Chondrocyte (in vitro differentiated cells): ENCODE results near the gene HRCT1. TPM values are rescaled to one million over a fixed set of nuclear protein-coding genes. Genes with fewer than 3 reads are reported as not detected.

Experiments used
- DNase-seq: peaks from one replicate; pipeline ENCODE4 v3.0.0; 2021; ENCODE audit warnings: mixed read lengths, low spot score
- H3K27ac Mint-ChIP-seq: one replicate; pipeline ENCODE4 v1.8.0; 2021; ENCODE audit warnings: mild to moderate bottlenecking, moderate library complexity, mixed read lengths; ENCODE audit not compliant: unreplicated experiment
- H3K27me3 Mint-ChIP-seq: 2 replicates; pipeline ENCODE4 v1.8.0; 2021; ENCODE audit warnings: low read depth, mixed read lengths
- H3K36me3 Mint-ChIP-seq: 2 replicates; pipeline ENCODE4 v1.8.0; 2021; ENCODE audit warnings: low read depth, mixed read lengths
- H3K4me1 Mint-ChIP-seq: 2 replicates; pipeline ENCODE4 v1.8.0; 2021; ENCODE audit warnings: low read depth, mild to moderate bottlenecking, mixed read lengths
- H3K4me3 Mint-ChIP-seq: one replicate; pipeline ENCODE4 v1.8.0; 2021; ENCODE audit warnings: mild to moderate bottlenecking, moderate library complexity, mixed read lengths; ENCODE audit not compliant: unreplicated experiment
- H3K9me3 Mint-ChIP-seq: 2 replicates; pipeline ENCODE4 v1.8.0; 2021; ENCODE audit warnings: low read depth, mixed read lengths
- CTCF ChIP-seq: fragments of 200-600 bp; sonication (generic); IDR thresholded peaks from 2 replicates; pipeline ENCODE4 v1.5.0; 2021; ENCODE audit warnings: antibody characterized with exemption, mild to moderate bottlenecking, moderate library complexity
- total RNA-seq: library from RNA; stranded (reverse); gene quantifications from 3 replicates; pipeline ENCODE4 v1.2.1, GENCODE V29; 2021

Gene HRCT1
- total RNA-seq, 1 donor from 2014 or later: 7.2 TPM

- Mint-ChIP-seq H3K36me3 (peaks cover 1% of the 10 kb centered on the region), H3K9me3 (no peaks in the 10 kb centered on the region), H3K27me3 (peaks cover 30% of the 10 kb centered on the region), H3K4me1 (no peaks in the 10 kb centered on the region), H3K27ac (no peak overlapping the region), H3K4me3 (no peak overlapping the region)
- TF ChIP-seq CTCF: no peak
- DNase-seq: no peak
These were observed 46.0 kb upstream of the HRCT1 start for GRCh38 chr9:35859990-35860339.

GRCh38 chr9:35861161-35861897 lies 44.7 kb upstream of the HRCT1 start:
- TF ChIP-seq CTCF: no peak
- DNase-seq: no peak
- H3K4me1 Mint-ChIP-seq: no peaks in the 10 kb centered on the region

DNA sequence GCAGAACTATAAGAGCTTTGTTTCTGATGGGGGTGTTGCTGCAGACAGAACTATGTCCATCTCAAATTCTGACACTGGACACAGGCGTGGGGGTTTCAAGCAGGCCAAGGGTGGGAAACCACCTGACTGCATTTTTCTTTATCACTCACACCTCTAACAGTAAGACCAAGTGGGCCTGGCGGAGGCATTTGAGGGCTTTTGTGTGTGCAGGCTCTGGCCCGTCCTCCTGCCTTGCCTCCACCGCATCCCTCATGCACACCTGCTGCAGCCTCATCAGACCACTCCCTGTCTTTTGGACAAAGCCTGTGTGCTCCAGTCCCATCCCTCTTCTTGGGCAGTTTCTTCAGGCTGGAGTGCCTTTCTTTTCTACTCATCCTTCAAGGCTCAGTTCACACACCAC lies 43.7 kb upstream of the HRCT1 start:
- H3K4me3 Mint-ChIP-seq: no peak overlapping the region
- H3K27ac Mint-ChIP-seq: no peak overlapping the region
- no peaks in the 10 kb centered on the region for H3K36me3 Mint-ChIP-seq
- no peak for TF ChIP-seq CTCF
- H3K9me3 Mint-ChIP-seq: no peaks in the 10 kb centered on the region
- no peak for DNase-seq
- H3K27me3 Mint-ChIP-seq: peaks cover 30% of the 10 kb centered on the region
- H3K4me1 Mint-ChIP-seq: no peaks in the 10 kb centered on the region

More at GRCh38 chr9:35861161-35861897, 44.7 kb upstream of the HRCT1 start:
- Mint-ChIP-seq H3K36me3 (no peaks in the 10 kb centered on the region), H3K9me3 (no peaks in the 10 kb centered on the region), H3K27ac (no peak overlapping the region), H3K4me3 (no peak overlapping the region), H3K27me3 (peaks cover 30% of the 10 kb centered on the region)

DNA sequence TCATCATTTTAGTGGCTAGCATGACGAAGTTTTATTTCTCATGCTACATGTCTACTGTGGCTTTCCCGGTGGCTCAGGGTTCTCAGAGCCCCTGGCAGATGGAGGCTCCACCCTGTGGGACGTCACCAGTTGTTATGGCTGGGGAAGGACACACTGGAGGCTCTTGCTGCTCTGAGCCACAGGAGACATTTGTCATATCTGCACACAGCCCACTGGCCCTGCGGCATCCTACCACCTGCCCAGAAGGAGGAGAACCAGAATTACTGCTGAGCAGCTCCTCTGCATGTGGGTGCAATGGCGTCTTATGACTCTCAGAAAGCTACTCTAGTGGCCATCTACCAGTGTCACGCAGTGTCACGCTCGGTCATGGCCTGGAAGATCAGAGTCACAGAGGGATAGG lies 42.4 kb upstream of the HRCT1 start:
- TF ChIP-seq CTCF: no peak

DNA sequence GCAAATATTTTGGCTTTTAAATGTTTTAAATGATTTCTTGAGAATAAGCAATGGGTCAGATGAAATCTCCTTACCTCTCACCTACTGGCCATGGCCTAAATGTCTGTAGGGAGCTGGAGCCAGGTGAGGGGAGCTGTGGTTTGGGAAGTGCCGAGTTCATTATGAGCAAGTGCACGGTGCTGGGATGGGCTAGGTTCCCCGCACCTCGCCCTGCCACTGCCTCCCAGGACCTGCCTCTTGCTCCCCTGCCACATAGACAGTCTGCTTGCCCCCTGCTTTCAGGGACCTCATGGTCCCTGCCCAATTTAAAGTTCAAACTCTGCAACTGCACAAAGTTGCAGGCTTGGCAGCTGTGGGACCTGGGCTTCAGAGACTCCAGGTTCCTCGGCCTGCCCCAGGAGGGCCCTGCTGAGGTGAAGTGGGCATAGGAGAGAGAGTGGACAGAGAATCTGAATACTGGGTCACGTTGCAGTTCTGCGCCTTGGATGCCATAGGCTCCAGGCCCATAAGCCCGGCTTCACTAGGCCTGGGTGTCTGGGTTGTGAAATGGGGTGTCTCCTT lies 41.2 kb upstream of the HRCT1 start:
- Mint-ChIP-seq H3K9me3 (no peaks in the 10 kb centered on the region), H3K4me3 (no peak overlapping the region), H3K27ac (no peak overlapping the region), H3K4me1 (no peaks in the 10 kb centered on the region), H3K27me3 (peaks cover 26% of the 10 kb centered on the region), H3K36me3 (no peaks in the 10 kb centered on the region)
- no peak for DNase-seq
- no peak for TF ChIP-seq CTCF

More for the DNA sequence above, 42.4 kb upstream of the HRCT1 start:
- Mint-ChIP-seq H3K9me3 (no peaks in the 10 kb centered on the region), H3K27me3 (peaks cover 30% of the 10 kb centered on the region), H3K27ac (no peak overlapping the region), H3K36me3 (no peaks in the 10 kb centered on the region), H3K4me3 (no peak overlapping the region), H3K4me1 (no peaks in the 10 kb centered on the region)
- no peak for DNase-seq
